Neuronal stem cell (in vitro differentiated cells): ENCODE measurements around the gene EPS8L2.

Experiments used
- DNase-seq: peaks from one replicate; pipeline ENCODE4 v3.0.0-alpha.2; 2013; ENCODE audit warnings: low spot score
- H2AFZ ChIP-seq: one replicate; pipeline ENCODE4 v1.6.1; 2013; ENCODE audit warnings: mild to moderate bottlenecking, low read length, inconsistent platforms
- H2AK5ac ChIP-seq: 2 replicates; pipeline ENCODE4 v1.6.1; 2013; ENCODE audit warnings: low read depth, mild to moderate bottlenecking, inconsistent platforms, low read length, moderate library complexity, mixed read lengths
- H2BK120ac ChIP-seq: 2 replicates; pipeline ENCODE4 v1.6.1; 2013; ENCODE audit warnings: low read depth, mild to moderate bottlenecking, inconsistent platforms, low read length, moderate library complexity, mixed read lengths
- H2BK12ac ChIP-seq: one replicate; pipeline ENCODE4 v1.6.1; 2013; ENCODE audit warnings: low read length, inconsistent platforms
- H2BK15ac ChIP-seq: 2 replicates; pipeline ENCODE4 v1.6.1; 2013; ENCODE audit warnings: mild to moderate bottlenecking, low read length, inconsistent platforms, mixed read lengths
- H2BK5ac ChIP-seq: one replicate; pipeline ENCODE4 v1.6.1; 2013; ENCODE audit warnings: inconsistent platforms, mild to moderate bottlenecking, low read length, moderate library complexity
- H3K14ac ChIP-seq: one replicate; pipeline ENCODE4 v1.6.1; 2013; ENCODE audit warnings: low read length, inconsistent platforms
- H3K18ac ChIP-seq: 2 replicates; pipeline ENCODE4 v1.6.1; 2013; ENCODE audit warnings: low read length, inconsistent platforms
- H3K23ac ChIP-seq: 2 replicates; pipeline ENCODE4 v1.6.1; 2013; ENCODE audit warnings: low read depth, mild to moderate bottlenecking, mixed read lengths, low read length, inconsistent platforms; ENCODE audit not compliant: poor library complexity
- H3K27ac ChIP-seq: replicated peaks from 3 replicates; pipeline ENCODE4 v1.5.1; 2013; ENCODE audit warnings: low read length, inconsistent platforms
- H3K27me3 ChIP-seq, 3 experiments: 2 replicates each; pipeline ENCODE4 v1.6.1; 2013; ENCODE audit warnings: low read length in 3 of 3, mild to moderate bottlenecking in 2 of 3, inconsistent platforms in 1 of 3, low read depth in 1 of 3, mixed read lengths in 1 of 3, moderate library complexity in 1 of 3; ENCODE audit not compliant: control insufficient read depth in 3 of 3, insufficient read depth in 3 of 3
- H3K36me3 ChIP-seq, 2 donors: replicated peaks in 1 of 2; 2 replicates each; pipeline ENCODE4 v1.6.1; 2013; ENCODE audit warnings: low read length in 2 of 2; ENCODE audit not compliant: control insufficient read depth in 2 of 2, insufficient read depth in 2 of 2
- H3K4ac ChIP-seq: 2 replicates; pipeline ENCODE4 v1.6.1; 2013; ENCODE audit warnings: inconsistent platforms, mild to moderate bottlenecking, low read length, moderate library complexity
- H3K4me1 ChIP-seq, 2 donors: 1 replicate in 1 of 2; 2 replicates in 1 of 2; pipeline ENCODE4 v1.6.1; 2013; ENCODE audit warnings: low read length in 2 of 2, low read depth in 1 of 2; ENCODE audit not compliant: control insufficient read depth in 2 of 2, insufficient read depth in 1 of 2
- H3K4me2 ChIP-seq: one replicate; pipeline ENCODE4 v1.6.1; 2013; ENCODE audit warnings: mild to moderate bottlenecking, low read length, inconsistent platforms; ENCODE audit not compliant: insufficient read depth, poor library complexity, severe bottlenecking
- H3K4me3 ChIP-seq, 2 donors: 2 replicates each; pipeline ENCODE4 v1.5.1; 2013; ENCODE audit warnings: low read length in 2 of 2, mild to moderate bottlenecking in 2 of 2, inconsistent platforms in 1 of 2, moderate library complexity in 1 of 2
- H3K79me1 ChIP-seq: one replicate; pipeline ENCODE4 v1.6.1; 2013; ENCODE audit warnings: low read depth, mild to moderate bottlenecking, inconsistent platforms, low read length, moderate library complexity
- H3K9ac ChIP-seq: one replicate; pipeline ENCODE4 v1.6.1; 2013; ENCODE audit warnings: mild to moderate bottlenecking, low read depth, low read length, inconsistent platforms; ENCODE audit not compliant: poor library complexity
- H3K9me3 ChIP-seq, 2 donors: replicated peaks in 1 of 2; 2 replicates each; pipeline versions ENCODE3 to v1.6.1; 2013; ENCODE audit warnings: low read length in 2 of 2, mild to moderate bottlenecking in 2 of 2, inconsistent platforms in 1 of 2, low read depth in 1 of 2, mixed read lengths in 1 of 2, moderate library complexity in 1 of 2; ENCODE audit not compliant: control insufficient read depth in 2 of 2, insufficient read depth in 1 of 2
- H4K8ac ChIP-seq: one replicate; pipeline ENCODE4 v1.6.1; 2013; ENCODE audit warnings: low read depth, mild to moderate bottlenecking, inconsistent platforms, low read length, moderate library complexity
- H4K91ac ChIP-seq: one replicate; pipeline ENCODE4 v1.6.1; 2013; ENCODE audit warnings: low read length, low read depth, mild to moderate bottlenecking, inconsistent platforms; ENCODE audit not compliant: poor library complexity
- WGBS, 2 donors: extraction: QIAGEN DNeasy Blood & Tissue Kit; methylation state at CpG; one replicate each; pipeline ENCODE4 v1.1.7; 2013; ENCODE audit warnings: missing lambda C conversion rate in 2 of 2, mixed read lengths in 1 of 2; ENCODE audit not compliant: insufficient read length in 2 of 2, insufficient replicate concordance in 1 of 2; ENCODE audit errors: extremely low coverage in 2 of 2; 5-methylcytosine and 5-hydroxymethylcytosine counted together

The EPS8L2 gene

DNA sequence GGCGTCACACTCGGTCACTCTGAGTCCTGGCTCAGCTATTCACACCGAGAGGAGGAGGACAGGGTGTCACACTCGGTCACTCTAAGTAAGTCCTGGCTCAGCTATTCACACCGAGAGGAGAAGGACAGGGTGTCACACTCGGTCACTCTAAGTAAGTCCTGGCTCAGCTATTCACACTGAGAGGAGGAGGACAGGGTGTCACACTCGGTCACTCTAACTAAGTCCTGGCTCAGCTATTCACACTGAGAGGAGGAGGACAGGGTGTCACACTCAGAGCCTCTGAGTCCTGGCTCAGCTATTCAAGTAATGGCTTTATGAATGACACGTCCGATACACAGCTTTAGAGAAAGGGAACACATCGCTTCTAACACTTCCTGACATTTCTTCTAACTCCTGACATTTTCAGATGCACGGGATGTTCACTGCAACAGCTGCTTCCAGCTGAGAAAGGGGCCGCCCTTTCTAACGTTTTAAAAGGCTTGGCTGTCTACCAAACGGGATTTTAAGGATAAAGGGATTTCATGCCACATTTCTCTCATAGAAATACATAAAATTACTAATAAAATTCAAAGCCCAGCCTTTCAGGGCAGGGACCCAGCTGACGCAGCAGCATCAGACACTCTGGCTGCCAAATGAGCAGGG is 40.8 kb upstream of the EPS8L2 start:
- Histone ChIP-seq H4K8ac (no peak overlapping the region), H3K4me1 (no peaks in the 10 kb centered on the region), H3K27me3 (no peaks in the 10 kb centered on the region), H4K91ac (no peak overlapping the region), H3K23ac (no peak overlapping the region), H3K9me3 (peaks cover 2 to 5% of the 10 kb centered on the region in 2 donors), H2BK5ac (no peak overlapping the region), H3K4me3 (no peak overlapping the region), H2BK120ac (no peak overlapping the region), H3K79me1 (peaks cover 2% of the 10 kb centered on the region), H3K4me2 (no peak overlapping the region), H3K9ac (no peak overlapping the region), H3K18ac (no peak overlapping the region), H2BK15ac (no peak overlapping the region), H3K14ac (no peak overlapping the region), H2BK12ac (no peak overlapping the region), H3K27ac (no peak overlapping the region), H3K36me3 (peaks cover 15 to 67% of the 10 kb centered on the region in 2 donors), H2AK5ac (no peak overlapping the region), H3K4ac (no peak overlapping the region), H2AFZ (no peak overlapping the region)
- DNase-seq = no peak
- no CpG with 5 or more reads among the region's 15 CpGs for WGBS, 2 donors

DNA sequence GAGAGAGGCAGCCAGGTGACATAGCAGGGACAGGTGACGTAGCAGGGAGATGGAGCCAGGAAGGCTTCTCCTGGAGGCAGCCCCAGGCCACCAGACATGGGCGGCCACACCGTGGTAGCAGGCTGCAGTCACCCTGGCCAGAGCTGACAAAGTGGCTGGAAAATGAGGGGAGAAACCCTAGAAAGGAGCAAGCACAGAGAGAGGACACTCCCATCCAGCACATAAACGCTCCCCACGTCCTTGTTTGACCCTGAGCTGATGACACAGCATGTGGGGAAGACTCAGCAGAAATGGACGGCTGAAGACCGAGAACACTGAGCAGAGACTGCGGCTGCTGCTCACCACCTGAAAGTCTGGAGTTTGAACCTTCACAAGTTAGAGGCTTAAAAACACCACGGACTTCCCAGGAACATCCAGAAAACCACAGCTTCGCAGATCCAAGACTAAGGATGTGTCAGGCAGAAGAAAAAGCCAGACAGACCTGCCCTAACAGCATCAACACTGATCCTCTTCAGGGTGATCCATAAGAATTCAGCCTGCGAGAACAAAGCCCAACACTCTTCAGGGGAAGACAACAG is 40.2 kb upstream of the EPS8L2 start:
- no peak overlapping the region for H4K91ac ChIP-seq
- no peak overlapping the region for H2AFZ ChIP-seq
- no peak overlapping the region for H2BK12ac ChIP-seq
- H3K4ac ChIP-seq = no peak overlapping the region
- H3K18ac ChIP-seq = no peak overlapping the region
- H3K79me1 ChIP-seq = peaks cover 2% of the 10 kb centered on the region
- H2BK5ac ChIP-seq = no peak overlapping the region
- no peak overlapping the region for H3K14ac ChIP-seq
- H3K27ac ChIP-seq = no peak overlapping the region
- H3K9me3 ChIP-seq = peaks cover 2 to 5% of the 10 kb centered on the region in 2 donors
- no peak overlapping the region for H3K4me2 ChIP-seq
- H3K27me3 ChIP-seq = no peaks in the 10 kb centered on the region
- no peak for DNase-seq
- H3K36me3 ChIP-seq = peaks cover 15 to 64% of the 10 kb centered on the region in 2 donors
- H2BK15ac ChIP-seq = no peak overlapping the region
- H4K8ac ChIP-seq = no peak overlapping the region
- H2BK120ac ChIP-seq = no peak overlapping the region
- H3K9ac ChIP-seq = no peak overlapping the region
- H2AK5ac ChIP-seq = no peak overlapping the region
- no peak overlapping the region for H3K4me3 ChIP-seq
- no peak overlapping the region for H3K23ac ChIP-seq
- no CpG with 5 or more reads among the region's 11 CpGs for WGBS, 2 donors
- H3K4me1 ChIP-seq = no peaks in the 10 kb centered on the region

DNA sequence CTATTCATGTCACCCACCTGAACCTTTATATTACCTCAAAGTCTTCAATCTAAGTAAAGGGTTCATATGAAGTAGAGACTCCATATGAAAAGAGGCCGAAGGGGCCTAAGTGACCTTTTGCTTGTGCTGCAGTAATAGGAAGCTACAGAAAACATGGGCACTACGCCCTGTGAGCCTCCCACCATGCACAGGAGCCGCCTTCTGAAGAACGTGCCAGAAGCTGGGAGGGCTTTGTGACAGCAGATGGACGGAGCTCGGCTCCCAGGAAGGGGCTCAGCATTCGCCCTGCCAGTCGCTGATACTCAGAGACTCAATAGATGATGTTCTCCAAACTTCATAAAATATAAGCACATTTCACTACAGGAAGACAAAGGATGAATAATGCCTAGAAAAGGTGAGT is 32.2 kb upstream of the EPS8L2 start:
- peaks cover 0 to 2% of the 10 kb centered on the region in 2 donors for H3K9me3 ChIP-seq
- H4K91ac ChIP-seq = no peak overlapping the region
- no peak overlapping the region for H3K27ac ChIP-seq
- H3K23ac ChIP-seq = no peak overlapping the region
- DNase-seq = no peak
- H3K27me3 ChIP-seq = no peaks in the 10 kb centered on the region
- no peak overlapping the region for H2BK15ac ChIP-seq
- H3K4ac ChIP-seq = no peak overlapping the region
- no peak overlapping the region for H2AK5ac ChIP-seq
- no peak overlapping the region for H2AFZ ChIP-seq
- H2BK5ac ChIP-seq = no peak overlapping the region
- H3K36me3 ChIP-seq = peaks cover 26 to 71% of the 10 kb centered on the region in 2 donors
- H3K14ac ChIP-seq = no peak overlapping the region
- H4K8ac ChIP-seq = no peak overlapping the region
- H3K18ac ChIP-seq = no peak overlapping the region
- no peaks in the 10 kb centered on the region for H3K79me1 ChIP-seq
- no peaks in the 10 kb centered on the region for H3K4me1 ChIP-seq
- no peak overlapping the region for H3K4me2 ChIP-seq
- no peak overlapping the region for H2BK120ac ChIP-seq
- no peak overlapping the region for H3K4me3 ChIP-seq
- H2BK12ac ChIP-seq = no peak overlapping the region
- H3K9ac ChIP-seq = no peak overlapping the region
- no CpG with 5 or more reads among the region's 8 CpGs for WGBS, 2 donors

DNA sequence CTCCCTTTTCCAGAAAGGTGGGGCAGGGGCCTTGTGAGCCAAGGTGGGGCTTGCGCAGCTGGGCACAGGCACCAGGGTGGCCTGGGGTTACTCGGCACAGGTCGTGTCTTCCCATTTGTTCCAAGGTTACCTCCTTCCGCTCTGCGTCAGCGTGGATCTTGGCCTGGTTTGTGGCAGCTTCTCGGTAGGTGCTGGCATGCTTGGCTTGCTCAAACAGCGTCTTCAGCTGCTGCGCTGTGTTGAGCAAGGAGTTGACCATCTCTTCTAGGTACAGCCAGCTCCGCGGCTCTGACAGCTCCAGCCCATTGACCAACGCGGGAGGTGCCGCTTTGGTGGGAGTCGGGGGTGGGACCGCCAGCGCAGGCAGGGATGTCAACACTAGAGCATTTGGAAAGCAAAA is 31.6 kb upstream of the EPS8L2 start:
- Histone ChIP-seq H3K14ac (no peak overlapping the region), H3K4ac (no peak overlapping the region), H3K27me3 (no peaks in the 10 kb centered on the region), H2AK5ac (no peak overlapping the region), H2AFZ (no peak overlapping the region), H3K27ac (no peak overlapping the region), H4K8ac (no peak overlapping the region), H3K18ac (no peak overlapping the region), H3K36me3 (peaks cover 28 to 72% of the 10 kb centered on the region in 2 donors), H2BK12ac (no peak overlapping the region), H3K9me3 (peaks cover 0 to 2% of the 10 kb centered on the region in 2 donors), H3K23ac (no peak overlapping the region), H3K9ac (no peak overlapping the region), H3K4me2 (no peak overlapping the region), H4K91ac (no peak overlapping the region), H3K79me1 (no peaks in the 10 kb centered on the region), H3K4me3 (no peak overlapping the region), H2BK15ac (no peak overlapping the region), H2BK5ac (no peak overlapping the region), H3K4me1 (no peaks in the 10 kb centered on the region), H2BK120ac (no peak overlapping the region)
- no peak for DNase-seq
- WGBS, 2 donors = no CpG with 5 or more reads among the region's 17 CpGs
